PC-3 (cell line): Measurements from ENCODE around the gene NPPB.
A peak's percentile ranks its signal among the peaks of the same experiment; 100 is the strongest.

Source experiments
- EZH2 ChIP-seq: fragments of 300-600 bp; sonication (generic); IDR thresholded peaks from one replicate; pipeline ENCODE4 v1.6.1; 2017; ENCODE audit warnings: antibody characterized with exemption, mild to moderate bottlenecking, low read length; ENCODE audit not compliant: unreplicated experiment
- EZH2phosphoT487 ChIP-seq: fragments of 300-600 bp; sonication (generic); IDR thresholded peaks from 2 replicates; pipeline ENCODE4 v1.6.1; 2018; ENCODE audit warnings: mild to moderate bottlenecking, antibody characterized with exemption, low read length, borderline replicate concordance
- TF ChIP-seq, protein P1 (sequence below): fragments of 300-600 bp; sonication (generic); conservative IDR thresholded peaks from 2 replicates; pipeline ENCODE4 v1.5.1; 2017; ENCODE audit warnings: antibody characterized with exemption, low read depth, mild to moderate bottlenecking, low read length

DNA sequence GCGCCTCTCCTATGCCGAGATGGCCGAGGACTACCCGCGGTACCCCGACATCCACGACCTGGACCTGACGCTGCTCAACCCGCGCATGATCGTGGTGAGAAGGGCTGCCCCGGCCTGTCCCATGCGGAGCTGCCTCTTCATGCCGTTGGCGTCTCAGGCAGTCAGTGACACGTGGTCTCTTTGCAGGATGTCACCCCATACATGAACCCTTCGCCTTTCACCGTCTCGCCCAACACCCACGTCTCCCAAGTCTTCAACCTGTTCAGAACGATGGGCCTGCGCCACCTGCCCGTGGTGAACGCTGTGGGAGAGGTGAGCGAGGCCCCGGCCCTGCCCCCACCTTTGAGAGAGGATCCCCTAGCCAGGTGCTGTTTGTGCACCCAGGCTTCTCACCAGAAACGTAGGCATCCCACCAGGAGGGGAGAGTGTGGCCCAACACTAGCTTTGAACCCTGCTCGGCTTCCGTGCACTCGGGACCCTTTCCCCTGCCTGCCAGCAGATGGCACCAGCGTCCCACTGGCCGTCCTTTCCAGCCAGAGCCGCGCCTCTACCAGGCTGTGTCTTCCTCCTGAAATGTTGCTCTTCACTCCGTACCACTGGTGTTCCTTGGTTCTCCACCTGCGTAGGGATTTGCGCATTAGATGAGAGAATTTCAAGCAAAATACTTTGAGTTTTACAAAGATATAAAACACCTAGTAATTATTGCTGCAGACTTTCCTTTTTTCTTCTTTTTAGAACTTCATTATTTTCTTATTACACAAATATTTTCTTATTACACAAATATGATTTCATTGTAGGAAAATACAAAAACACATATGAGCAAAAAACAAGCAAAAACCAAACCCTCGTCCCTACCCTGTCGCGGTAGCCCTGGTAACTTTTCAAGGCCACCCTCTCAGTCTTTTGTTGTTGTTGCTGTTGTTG is 20.1 kb downstream of the NPPB start:
- TF ChIP-seq EZH2, result no peak
- TF ChIP-seq, protein P1, sequence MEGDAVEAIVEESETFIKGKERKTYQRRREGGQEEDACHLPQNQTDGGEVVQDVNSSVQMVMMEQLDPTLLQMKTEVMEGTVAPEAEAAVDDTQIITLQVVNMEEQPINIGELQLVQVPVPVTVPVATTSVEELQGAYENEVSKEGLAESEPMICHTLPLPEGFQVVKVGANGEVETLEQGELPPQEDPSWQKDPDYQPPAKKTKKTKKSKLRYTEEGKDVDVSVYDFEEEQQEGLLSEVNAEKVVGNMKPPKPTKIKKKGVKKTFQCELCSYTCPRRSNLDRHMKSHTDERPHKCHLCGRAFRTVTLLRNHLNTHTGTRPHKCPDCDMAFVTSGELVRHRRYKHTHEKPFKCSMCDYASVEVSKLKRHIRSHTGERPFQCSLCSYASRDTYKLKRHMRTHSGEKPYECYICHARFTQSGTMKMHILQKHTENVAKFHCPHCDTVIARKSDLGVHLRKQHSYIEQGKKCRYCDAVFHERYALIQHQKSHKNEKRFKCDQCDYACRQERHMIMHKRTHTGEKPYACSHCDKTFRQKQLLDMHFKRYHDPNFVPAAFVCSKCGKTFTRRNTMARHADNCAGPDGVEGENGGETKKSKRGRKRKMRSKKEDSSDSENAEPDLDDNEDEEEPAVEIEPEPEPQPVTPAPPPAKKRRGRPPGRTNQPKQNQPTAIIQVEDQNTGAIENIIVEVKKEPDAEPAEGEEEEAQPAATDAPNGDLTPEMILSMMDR, result peak; percentile 95
- TF ChIP-seq EZH2phosphoT487, result no peak
